GM11168 (cell line): ENCODE measurements around the gene ITPR2.
"Not testable (repeated sequence)": the region's sequence is repeated elsewhere in the genome, so short reads cannot be mapped to it uniquely, and the experiment has no call there.

Experiments
- in situ Hi-C: fragments of 300-500 bp; cut with MboI; formaldehyde crosslinking; loops from one replicate; pipeline ENCODE4 v1.12.0; 2022; ENCODE audit warnings: low sequenced_read_pairs; ENCODE audit not compliant: unreplicated experiment

The ITPR2 gene

GRCh38 chr12:26832822-26833742 is at the start of gene ITPR2:
Gene ITPR2 (minus strand): TSS chr12:26833194. CDS start chr12:26832781, 413 bp downstream.
- in situ Hi-C loops: no loop called here

- in situ Hi-C loops: no loop called here
Measured at GRCh38 chr12:26880625-26881024, 47.6 kb upstream of the ITPR2 start.

GRCh38 chr12:26878661-26879119 is 45.7 kb upstream of the ITPR2 start:
- in situ Hi-C loops: no loop called here

GRCh38 chr12:26874501-26875296 is 41.7 kb upstream of the ITPR2 start:
- in situ Hi-C loops: no loop called here

GRCh38 chr12:26872625-26873024 is 39.6 kb upstream of the ITPR2 start:
- in situ Hi-C loops: no loop called here

GRCh38 chr12:26871985-26872384 is 39.0 kb upstream of the ITPR2 start:
- in situ Hi-C loops: no loop called here

GRCh38 chr12:26870491-26871419 is 37.8 kb upstream of the ITPR2 start:
- in situ Hi-C loops: no loop called here

- in situ Hi-C loops: no loop called here
Measured at GRCh38 chr12:26869908-26870459, 37.0 kb upstream of the ITPR2 start.

GRCh38 chr12:26869104-26869494 is 36.1 kb upstream of the ITPR2 start:
- in situ Hi-C loops: no loop called here

- in situ Hi-C loops: no loop called here
Measured at GRCh38 chr12:26868447-26869103, 35.6 kb upstream of the ITPR2 start.

- in situ Hi-C loops: no loop called here
Measured at GRCh38 chr12:26867080-26867479, 34.1 kb upstream of the ITPR2 start.

GRCh38 chr12:26863515-26863914 is 30.5 kb upstream of the ITPR2 start:
- in situ Hi-C loops: no loop called here

- in situ Hi-C loops: not testable (repeated sequence)
Measured at GRCh38 chr12:26862787-26863186, 29.8 kb upstream of the ITPR2 start.

GRCh38 chr12:26861690-26862089 is 28.7 kb upstream of the ITPR2 start:
- in situ Hi-C loops: no loop called here

GRCh38 chr12:26857465-26858176 is 24.6 kb upstream of the ITPR2 start:
- in situ Hi-C loops: no loop called here

GRCh38 chr12:26855337-26855736 is 22.3 kb upstream of the ITPR2 start:
- in situ Hi-C loops: no loop called here

- in situ Hi-C loops: no loop called here
Measured at GRCh38 chr12:26854031-26854390, 21.0 kb upstream of the ITPR2 start.

GRCh38 chr12:26853303-26854030 is 20.5 kb upstream of the ITPR2 start:
- in situ Hi-C loops: no loop called here
